A673 (cell line): Measurements from ENCODE around the gene KLK2. TPM values are rescaled to one million over a fixed set of nuclear protein-coding genes. Genes with fewer than 3 reads are reported as not detected.

Source experiments
- BruUV-seq: library from RNA; stranded (reverse); fragments of 400-500 nt; replicated peaks from 2 replicates; lab custom pipeline; 2021; lab: Mats Ljungman, UMichigan
- CTCF ChIA-PET: fragments of 300-600 bp; sonication (Branson Sonifier 250); formaldehyde crosslinking; loops from one replicate; lab custom pipeline; 2022; ENCODE audit warnings: antibody characterized with exemption; lab: Charles Lee
- POLR2A ChIA-PET: fragments of 300-600 bp; sonication (Branson Sonifier 250); formaldehyde crosslinking; loops from one replicate; lab custom pipeline; 2022; ENCODE audit warnings: antibody characterized with exemption; ENCODE audit not compliant: low non-redundant PET; lab: Charles Lee
- DNase-seq: peaks from one replicate; pipeline ENCODE4 v3.0.0-alpha.2; 2015; ENCODE audit warnings: low spot score
- H3K27ac ChIP-seq: fragments of 200-600 bp; sonication (generic); 2 replicates; pipeline ENCODE4 v1.5.1; 2016; ENCODE audit warnings: mixed run types, low read depth, mild to moderate bottlenecking, mixed read lengths, antibody characterized with exemption, low read length; ENCODE audit not compliant: poor library complexity, severe bottlenecking
- H3K27me3 ChIP-seq: fragments of 200-600 bp; sonication (generic); replicated peaks from 2 replicates; pipeline ENCODE4 v1.6.1; 2017; ENCODE audit warnings: mixed run types, low read depth, mild to moderate bottlenecking, mixed read lengths, antibody characterized with exemption, low read length; ENCODE audit not compliant: insufficient read depth, poor library complexity
- H3K36me3 ChIP-seq: fragments of 200-600 bp; sonication (generic); 2 replicates; pipeline ENCODE4 v1.6.1; 2016; ENCODE audit warnings: mixed run types, mild to moderate bottlenecking, mixed read lengths, antibody characterized with exemption, low read length; ENCODE audit not compliant: insufficient read depth, poor library complexity, severe bottlenecking
- H3K4me1 ChIP-seq: fragments of 200-600 bp; sonication (generic); 2 replicates; pipeline ENCODE4 v1.6.1; 2017; ENCODE audit warnings: mixed run types, mild to moderate bottlenecking, mixed read lengths, antibody characterized with exemption, low read length; ENCODE audit not compliant: insufficient read depth, poor library complexity, severe bottlenecking
- H3K4me3 ChIP-seq: fragments of 200-600 bp; sonication (generic); 2 replicates; pipeline ENCODE4 v1.5.1; 2016; ENCODE audit warnings: low read depth, mixed run types, mild to moderate bottlenecking, mixed read lengths, low read length; ENCODE audit not compliant: poor library complexity, severe bottlenecking
- H3K9me3 ChIP-seq: fragments of 200-600 bp; sonication (generic); 2 replicates; pipeline ENCODE4 v1.6.1; 2016; ENCODE audit warnings: mixed run types, low read depth, mild to moderate bottlenecking, mixed read lengths, antibody characterized with exemption, low read length; ENCODE audit not compliant: poor library complexity, severe bottlenecking
- CTCF ChIP-seq: fragments of 300-800, 200-600 bp; sonication (generic); conservative IDR thresholded peaks from 2 replicates; pipeline ENCODE4 v1.5.1; 2017; ENCODE audit warnings: low read depth, mild to moderate bottlenecking, antibody characterized with exemption, low read length, moderate library complexity, mixed read lengths
- EZH2 ChIP-seq: fragments of 200-600 bp; sonication (generic); IDR thresholded peaks from 2 replicates; pipeline ENCODE4 v1.6.1; 2017; ENCODE audit warnings: borderline replicate concordance, low read depth, mild to moderate bottlenecking, mixed read lengths, antibody characterized with exemption, low read length; ENCODE audit not compliant: poor library complexity, severe bottlenecking
- intact Hi-C: fragments of 100-400 bp; cut with micrococcal nuclease; formaldehyde crosslinking; loops from one replicate; pipeline ENCODE4 v1.10.0; 2022; ENCODE audit not compliant: unreplicated experiment
- total RNA-seq: library from RNA; stranded (reverse); gene quantifications from 2 replicates; pipeline ENCODE4 v1.2.3, GENCODE V29; 2021

The KLK2 gene
- total RNA-seq, 1 experiment from 2014 or later, result not detected

GRCh38 chr19:50875795-50876422 lies 2.7 kb downstream of the KLK2 start:
- Histone ChIP-seq H3K27ac (no peak overlapping the region), H3K9me3 (no peaks in the 10 kb centered on the region), H3K27me3 (peaks cover 83% of the 10 kb centered on the region), H3K4me3 (no peak overlapping the region), H3K4me1 (no peaks in the 10 kb centered on the region), H3K36me3 (no peaks in the 10 kb centered on the region)
- DNase-seq, result no peak
- TF ChIP-seq EZH2, result no peak
- TF ChIP-seq CTCF, result no peak
- CTCF ChIA-PET, result no interaction called here
- intact Hi-C loops, result no loop called here
- BruUV-seq, result no TSS peak
- POLR2A ChIA-PET, result no interaction called here

- H3K27me3 ChIP-seq, result peaks cover 83% of the 10 kb centered on the region
- no peak for TF ChIP-seq EZH2
- TF ChIP-seq CTCF, result no peak
- BruUV-seq, result no TSS peak
- H3K4me1 ChIP-seq, result no peaks in the 10 kb centered on the region
- POLR2A ChIA-PET, result no interaction called here
- no peak overlapping the region for H3K27ac ChIP-seq
- H3K36me3 ChIP-seq, result no peaks in the 10 kb centered on the region
- CTCF ChIA-PET, result no interaction called here
- no peak overlapping the region for H3K4me3 ChIP-seq
- no peak for DNase-seq
- no peaks in the 10 kb centered on the region for H3K9me3 ChIP-seq
- intact Hi-C loops, result no loop called here
Measured at GRCh38 chr19:50876456-50876855, 3.2 kb downstream of the KLK2 start.

- Histone ChIP-seq H3K4me1 (no peaks in the 10 kb centered on the region), H3K27ac (no peak overlapping the region), H3K9me3 (no peaks in the 10 kb centered on the region), H3K4me3 (no peak overlapping the region), H3K27me3 (peaks cover 85% of the 10 kb centered on the region), H3K36me3 (no peaks in the 10 kb centered on the region)
- BruUV-seq, result no TSS peak
- no peak for DNase-seq
- POLR2A ChIA-PET, result no interaction called here
- CTCF ChIA-PET, result no interaction called here
- intact Hi-C loops, result no loop called here
- TF ChIP-seq EZH2 (no peak), CTCF (no peak)
Measured at GRCh38 chr19:50877338-50877737, 4.1 kb downstream of the KLK2 start.
